GM19395 (cell line): Measurements from ENCODE around the gene ITGB7.

Source experiments
- ATAC-seq: cut with Tn5 transposase; IDR thresholded peaks from one replicate; pipeline ENCODE4 v1.9.1; 2021; ENCODE audit warnings: mild to moderate bottlenecking, moderate library complexity; ENCODE audit not compliant: unreplicated experiment

The ITGB7 gene

GRCh38 chr12:53199700-53200099, 7.4 kb downstream of the ITGB7 start:
- ATAC-seq, result no peak

GRCh38 chr12:53198486-53199110, 8.5 kb downstream of the ITGB7 start:
- no peak for ATAC-seq

- no peak for ATAC-seq
Observed at GRCh38 chr12:53197011-53197640, 9.9 kb downstream of the ITGB7 start.

GRCh38 chr12:53196486-53196885, 10.6 kb downstream of the ITGB7 start:
- no peak for ATAC-seq

GRCh38 chr12:53195516-53196420, 11.3 kb downstream of the ITGB7 start:
- ATAC-seq, result no peak

GRCh38 chr12:53194973-53195372, 12.1 kb downstream of the ITGB7 start:
- no peak for ATAC-seq

GRCh38 chr12:53193985-53194716, 12.9 kb downstream of the ITGB7 start:
- no peak for ATAC-seq

GRCh38 chr12:53193040-53193439, 14.0 kb downstream of the ITGB7 start:
- no peak for ATAC-seq

GRCh38 chr12:53192531-53193021, 14.5 kb downstream of the ITGB7 start:
- ATAC-seq, result no peak

- ATAC-seq, result no peak
Observed at GRCh38 chr12:53191885-53192530, 15.0 kb downstream of the ITGB7 start.

GRCh38 chr12:53191096-53191884, 15.8 kb downstream of the ITGB7 start:
- ATAC-seq, result no peak

- no peak for ATAC-seq
Observed at GRCh38 chr12:53190108-53190729, 16.8 kb downstream of the ITGB7 start.

- no peak for ATAC-seq
Observed at GRCh38 chr12:53187145-53187899, 19.7 kb downstream of the ITGB7 start.

GRCh38 chr12:53186745-53187144, 20.3 kb downstream of the ITGB7 start:
- ATAC-seq, result no peak

GRCh38 chr12:53185582-53186153, 21.4 kb downstream of the ITGB7 start:
- no peak for ATAC-seq

- ATAC-seq, result no peak
Observed at GRCh38 chr12:53184828-53185227, 22.2 kb downstream of the ITGB7 start.

GRCh38 chr12:53182903-53183302, 24.1 kb downstream of the ITGB7 start:
- ATAC-seq, result no peak

- ATAC-seq, result no peak
Observed at GRCh38 chr12:53181935-53182334, 25.1 kb downstream of the ITGB7 start.
